RWPE2 (cell line): Measurements from ENCODE around the gene GALNT18.

Experiments used
- ATAC-seq: fragments of 200-7000 bp; cut with Tn5 transposase; 3 replicates; pipeline ENCODE4 v1.9.1; 2021; ENCODE audit warnings: low read depth
- DNase-seq: peaks from one replicate; pipeline ENCODE4 v3.0.0-alpha.2; 2020; ENCODE audit warnings: low spot score
- H3K27ac ChIP-seq: fragments of 450-650 bp; 2 replicates; pipeline ENCODE4 v1.5.1; 2017; ENCODE audit warnings: mild to moderate bottlenecking; ENCODE audit not compliant: poor library complexity, severe bottlenecking
- H3K27me3 ChIP-seq: fragments of 250-450 bp; sonication (Bioruptor Pico); 2 replicates; pipeline ENCODE4 v1.5.1; 2021; ENCODE audit warnings: mild to moderate bottlenecking, moderate library complexity; ENCODE audit not compliant: insufficient read depth, poor library complexity, severe bottlenecking
- H3K36me3 ChIP-seq: fragments of 250-450 bp; sonication (Bioruptor Pico); 2 replicates; pipeline ENCODE4 v1.5.1; 2020; ENCODE audit warnings: low read depth, mild to moderate bottlenecking, moderate library complexity
- H3K4me1 ChIP-seq: fragments of 250-450 bp; sonication (Bioruptor Pico); 2 replicates; pipeline ENCODE4 v1.5.1; 2021; ENCODE audit warnings: mild to moderate bottlenecking, moderate library complexity; ENCODE audit not compliant: insufficient read depth, poor library complexity, severe bottlenecking
- H3K4me3 ChIP-seq: fragments of 250-450 bp; sonication (Bioruptor Pico); 2 replicates; pipeline ENCODE4 v1.5.1; 2021; ENCODE audit warnings: mild to moderate bottlenecking, moderate library complexity; ENCODE audit not compliant: severe bottlenecking
- H3K9me3 ChIP-seq: fragments of 250-450 bp; sonication (Bioruptor Pico); 2 replicates; pipeline ENCODE4 v1.5.1; 2021; ENCODE audit warnings: mild to moderate bottlenecking, moderate library complexity; ENCODE audit not compliant: severe bottlenecking
- CTCF ChIP-seq: fragments of 450-650 bp; IDR thresholded peaks from one replicate; pipeline ENCODE4 v1.5.1; 2017; ENCODE audit warnings: mild to moderate bottlenecking, moderate library complexity; ENCODE audit not compliant: poor library complexity, severe bottlenecking

Gene GALNT18

GRCh38 chr11:11407065-11407762 is 214.6 kb downstream of the GALNT18 start:
- Histone ChIP-seq H3K4me1 (peaks cover 5% of the 10 kb centered on the region), H3K4me3 (no peak overlapping the region), H3K27ac (no peak overlapping the region), H3K36me3 (no peaks in the 10 kb centered on the region), H3K9me3 (no peaks in the 10 kb centered on the region), H3K27me3 (no peaks in the 10 kb centered on the region)
- ATAC-seq (no peak), DNase-seq (no peak)
- no peak for TF ChIP-seq CTCF

GRCh38 chr11:11406652-11407051 is 215.2 kb downstream of the GALNT18 start:
- no peak overlapping the region for H3K4me3 ChIP-seq
- no peak for TF ChIP-seq CTCF
- no peaks in the 10 kb centered on the region for H3K27me3 ChIP-seq
- DNase-seq, result no peak
- no peaks in the 10 kb centered on the region for H3K9me3 ChIP-seq
- no peaks in the 10 kb centered on the region for H3K36me3 ChIP-seq
- H3K27ac ChIP-seq, result no peak overlapping the region
- ATAC-seq, result no peak
- peaks cover 5% of the 10 kb centered on the region for H3K4me1 ChIP-seq

- Histone ChIP-seq H3K36me3 (no peaks in the 10 kb centered on the region), H3K4me3 (no peak overlapping the region), H3K27me3 (no peaks in the 10 kb centered on the region), H3K27ac (no peak overlapping the region), H3K4me1 (no peaks in the 10 kb centered on the region), H3K9me3 (no peaks in the 10 kb centered on the region)
- DNase-seq, result no peak
- no peak for TF ChIP-seq CTCF
- ATAC-seq, result no peak
Observed at GRCh38 chr11:11403763-11404725, 217.8 kb downstream of the GALNT18 start.

- no peaks in the 10 kb centered on the region for H3K9me3 ChIP-seq
- no peaks in the 10 kb centered on the region for H3K4me1 ChIP-seq
- no peaks in the 10 kb centered on the region for H3K27me3 ChIP-seq
- ATAC-seq (no peak), DNase-seq (no peak)
- H3K27ac ChIP-seq, result no peak overlapping the region
- no peak for TF ChIP-seq CTCF
- no peak overlapping the region for H3K4me3 ChIP-seq
- H3K36me3 ChIP-seq, result no peaks in the 10 kb centered on the region
Observed at GRCh38 chr11:11401960-11402535, 219.8 kb downstream of the GALNT18 start.
